GM12878 (cell line): Measurements from ENCODE around the gene WWP2. TPM values are rescaled to one million over a fixed set of nuclear protein-coding genes. Genes with fewer than 3 reads are reported as not detected.
"Not testable (repeated sequence)": the region's sequence is repeated elsewhere in the genome, so short reads cannot be mapped to it uniquely, and the experiment has no call there.

Experiments used
- ATAC-seq: fragments of 200-7000 bp; cut with Tn5 transposase; 3 replicates; pipeline ENCODE4 v1.9.1; 2020; ENCODE audit warnings: mild to moderate bottlenecking, moderate library complexity
- BruUV-seq: library from RNA; stranded (reverse); fragments of 400-500 nt; replicated peaks from 2 replicates; lab custom pipeline; 2021; lab: Mats Ljungman, UMichigan
- CTCF ChIA-PET: fragments of 300-600 bp; sonication (Branson Sonifier 250); formaldehyde crosslinking; extraction: SDS; loops from one replicate; lab custom pipeline; 2021; ENCODE audit warnings: inconsistent platforms; lab: Yijun Ruan, JAX
- POLR2A ChIA-PET: fragments of 350-600 bp; formaldehyde crosslinking; extraction: SDS; loops from one replicate; lab custom pipeline; 2021; ENCODE audit warnings: inconsistent platforms; lab: Charles Lee
- RAD21 ChIA-PET: fragments of 300-600 bp; sonication (Branson Sonifier 250); formaldehyde crosslinking; loops from one replicate; lab custom pipeline; 2023; ENCODE audit warnings: antibody characterized with exemption; ENCODE audit not compliant: unreplicated experiment; lab: Charles Lee
- SMC1A ChIA-PET: fragments of 300-600 bp; sonication (Branson Sonifier 250); formaldehyde crosslinking; loops from one replicate; lab custom pipeline; 2023; ENCODE audit not compliant: unreplicated experiment, uncharacterized antibody; lab: Charles Lee
- DNase-seq: peaks from one replicate; pipeline ENCODE4 v3.0.0-alpha.2; 2011; ENCODE audit warnings: low read depth, low spot score
- FAIRE-seq: peaks from 3 replicates; lab custom pipeline; 2011; peaks lifted over from hg19 to GRCh38; lab: Jason Lieb, UNC
- H2AFZ ChIP-seq: 2 replicates; pipeline ENCODE4 v1.6.0; 2011; ENCODE audit warnings: low read depth, low read length, control low read depth; ENCODE audit not compliant: control insufficient read depth
- H3K27ac ChIP-seq: 2 replicates; pipeline ENCODE4 v1.5.1; 2011; ENCODE audit warnings: control low read depth; ENCODE audit not compliant: control insufficient read depth, insufficient read depth
- H3K27me3 ChIP-seq, 2 experiments: replicated peaks in 1 of 2; 2 replicates each; pipeline versions ENCODE4 v1.6.0 to v1.6.1; 2011; ENCODE audit warnings: low read length in 1 of 2; ENCODE audit not compliant: control insufficient read depth in 2 of 2, insufficient read depth in 2 of 2
- H3K36me3 ChIP-seq, 2 experiments: 2 replicates each; pipeline ENCODE4 v1.5.1; 2011; ENCODE audit warnings: low read length in 1 of 2; ENCODE audit not compliant: control insufficient read depth in 2 of 2, insufficient read depth in 2 of 2
- H3K4me1 ChIP-seq: 2 replicates; pipeline ENCODE4 v1.6.1; 2011; ENCODE audit warnings: mild to moderate bottlenecking, low read length, moderate library complexity, mixed read lengths; ENCODE audit not compliant: control insufficient read depth, insufficient read depth
- H3K4me2 ChIP-seq: 2 replicates; pipeline ENCODE4 v1.6.0; 2011; ENCODE audit warnings: control low read depth; ENCODE audit not compliant: control insufficient read depth, insufficient read depth
- H3K4me3 ChIP-seq: fragments of 200-600 bp; sonication (generic); 2 replicates; pipeline ENCODE4 v1.5.1; 2016
- H3K79me2 ChIP-seq: 2 replicates; pipeline ENCODE4 v1.6.0; 2011; ENCODE audit warnings: low read length; ENCODE audit not compliant: control insufficient read depth, insufficient read depth
- H3K9ac ChIP-seq: 2 replicates; pipeline ENCODE4 v1.8.0; 2011; ENCODE audit warnings: low read length, control low read depth, mixed read lengths; ENCODE audit not compliant: control insufficient read depth, insufficient read depth
- H3K9me3 ChIP-seq: replicated peaks from 3 replicates; pipeline ENCODE4 v1.5.1; 2011; ENCODE audit warnings: mild to moderate bottlenecking, low read length; ENCODE audit not compliant: control insufficient read depth, insufficient read depth
- H4K20me1 ChIP-seq: 2 replicates; pipeline ENCODE4 v1.6.0; 2011; ENCODE audit not compliant: control insufficient read depth, insufficient read depth
- WGBS: methylation state at CpG from one replicate; pipeline ENCODE4 v1.1.6; 2016; ENCODE audit warnings: low lambda C conversion rate; ENCODE audit not compliant: insufficient replicate concordance, insufficient coverage; ENCODE audit errors: missing lambda C conversion rate; 5-methylcytosine and 5-hydroxymethylcytosine counted together
- in situ Hi-C: fragments of 300-500 bp; cut with MboI; formaldehyde crosslinking; loops from 9 replicates; pipeline ENCODE4 v1.14.3; 2018; ENCODE audit warnings: mixed read lengths
- intact Hi-C: fragments of 100-400 bp; cut with micrococcal nuclease; formaldehyde crosslinking; loops from one replicate; pipeline ENCODE4 v1.14.2; 2022; ENCODE audit not compliant: unreplicated experiment
- polyA plus RNA-seq, 11 experiments: library from polyadenylated mRNA; depleted of rRNA in 4 of 11; unstranded in 6 of 11; stranded (reverse) in 5 of 11; fragments of >200 nt; fragmentation: Nextera tagmentation in 4 of 11; fragmentation: Illumina TruSeq in 1 of 11; extraction: Ambion mirVana in 4 of 11; extraction: Trizol in 1 of 11; gene quantifications; 1 replicate in 1 of 11; 2 replicates in 10 of 11; pipeline versions ENCODE4 v1.2.1 to v1.2.3, GENCODE V29; 2011 to 2016; ENCODE audit warnings: inconsistent platforms in 2 of 11, missing spikeins in 2 of 11, low read depth in 1 of 11
- total RNA-seq, 4 experiments: library from RNA; depleted of rRNA in 3 of 4; stranded (reverse); fragments of >200 nt in 3 of 4; fragmentation: Illumina TruSeq in 1 of 4; extraction: Trizol in 1 of 4; gene quantifications; 2 replicates each; pipeline versions ENCODE4 v1.2.1 to v1.2.3, GENCODE V29; 2013 to 2021

The WWP2 gene
- total and polyA plus RNA-seq, 10 of the 15 experiments (the other 5 are each of a cell fraction or from before 2014, with no cell fraction given) = 2.8 to 47.0 (median 23.8) TPM

DNA sequence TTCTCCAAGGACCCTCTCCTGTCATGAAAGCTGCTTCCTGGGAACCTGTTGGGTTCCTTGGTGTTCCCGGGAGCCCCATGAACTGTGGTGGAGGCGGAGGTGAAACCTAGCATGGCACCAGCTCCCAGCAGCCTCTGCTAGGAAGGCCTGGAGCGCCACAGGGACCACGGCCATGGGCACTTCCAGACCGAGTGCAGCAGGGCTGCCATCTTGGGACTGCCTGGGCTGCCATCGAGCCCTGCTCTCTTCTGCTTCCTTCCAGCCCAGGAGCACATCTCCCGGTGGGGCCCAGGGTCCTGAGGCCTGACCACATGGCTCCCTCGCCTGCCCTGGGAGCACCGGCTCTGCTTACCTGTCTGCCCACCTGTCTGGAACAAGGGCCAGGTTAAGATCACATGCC is 201.2 kb downstream of the WWP2 start:
- RAD21 ChIA-PET, FAIRE-seq, H3K36me3 ChIP-seq, H3K4me3 ChIP-seq, CTCF ChIA-PET, in situ Hi-C loops, H3K27ac ChIP-seq, POLR2A ChIA-PET, H3K4me1 ChIP-seq, BruUV-seq, H3K4me2 ChIP-seq, intact Hi-C loops, H2AFZ ChIP-seq, DNase-seq, H3K79me2 ChIP-seq, H3K9me3 ChIP-seq, H3K27me3 ChIP-seq, ATAC-seq, H4K20me1 ChIP-seq, H3K9ac ChIP-seq, SMC1A ChIA-PET: not testable (repeated sequence)
- WGBS = 30% methylated on average over 4 of the region's 9 CpGs

DNA sequence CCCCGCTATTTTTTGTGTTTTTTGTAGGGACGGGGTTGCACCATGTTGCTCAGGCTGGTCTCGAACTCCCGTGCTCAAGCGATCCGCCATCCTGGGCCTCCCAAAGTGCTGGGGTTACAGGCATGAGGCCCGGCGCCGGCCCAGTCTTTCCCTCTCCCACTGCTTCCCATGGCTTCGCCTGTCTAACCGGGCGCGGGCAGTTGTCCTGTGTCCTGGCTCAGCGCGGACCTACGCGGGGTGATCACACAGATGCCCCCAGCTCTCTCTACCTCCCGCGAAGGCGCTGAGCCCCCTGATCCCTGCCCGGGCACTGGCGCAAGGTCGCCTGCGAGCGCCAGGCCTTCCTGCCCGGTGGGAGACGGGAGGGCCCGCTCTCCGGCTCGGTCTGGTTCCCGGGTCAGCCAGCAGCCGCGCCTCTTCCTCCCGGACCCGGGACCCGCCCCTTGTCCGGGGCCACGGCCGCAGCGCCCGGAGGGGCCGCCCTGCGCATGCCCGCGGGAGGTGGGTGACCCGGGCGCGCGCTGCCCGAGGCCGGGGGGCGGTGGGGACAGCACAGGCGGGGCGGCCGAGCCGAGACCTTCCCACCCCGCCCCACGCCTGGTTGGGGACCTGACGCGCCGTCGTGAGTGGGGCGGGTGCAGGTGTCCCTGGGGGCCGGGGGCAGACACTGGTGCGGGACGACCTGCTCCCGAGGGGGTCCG is 203.0 kb downstream of the WWP2 start:
- SMC1A ChIA-PET, intact Hi-C loops, H3K79me2 ChIP-seq, CTCF ChIA-PET, in situ Hi-C loops, H2AFZ ChIP-seq, H3K36me3 ChIP-seq, DNase-seq, H3K27me3 ChIP-seq, H3K4me3 ChIP-seq, H3K4me1 ChIP-seq, RAD21 ChIA-PET, H3K4me2 ChIP-seq, FAIRE-seq, H3K27ac ChIP-seq, H3K9ac ChIP-seq, POLR2A ChIA-PET, H3K9me3 ChIP-seq, H4K20me1 ChIP-seq, BruUV-seq: not testable (repeated sequence)
- ATAC-seq = peak; percentile 67
- 61% methylated on average over 13 of the region's 68 CpGs for WGBS

DNA sequence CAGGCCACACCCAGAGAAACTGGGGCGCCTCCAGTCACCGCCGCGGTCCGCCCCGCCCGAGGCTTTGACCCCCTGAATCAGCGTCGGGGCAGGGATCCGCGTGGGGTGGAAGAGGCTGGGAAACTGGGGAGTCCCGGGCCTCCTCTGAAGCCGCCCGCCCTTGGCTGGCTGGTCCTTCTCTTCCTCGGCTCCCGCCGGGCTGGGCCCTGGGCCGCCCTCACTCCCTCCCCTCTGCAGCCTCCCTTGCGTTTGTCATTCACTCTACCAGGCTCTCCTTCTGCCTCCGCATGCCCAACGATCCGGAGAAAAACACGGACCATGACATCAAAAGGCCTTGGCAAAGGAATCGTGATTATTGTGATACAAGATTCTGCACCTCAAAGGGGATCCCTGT is 203.5 kb downstream of the WWP2 start:
- H3K4me1 ChIP-seq, intact Hi-C loops, in situ Hi-C loops, H2AFZ ChIP-seq, H3K9ac ChIP-seq, CTCF ChIA-PET, H3K4me3 ChIP-seq, H3K9me3 ChIP-seq, POLR2A ChIA-PET, ATAC-seq, RAD21 ChIA-PET, SMC1A ChIA-PET, H3K36me3 ChIP-seq, H3K4me2 ChIP-seq, BruUV-seq, H3K27me3 ChIP-seq, H3K79me2 ChIP-seq, H4K20me1 ChIP-seq, DNase-seq, H3K27ac ChIP-seq, FAIRE-seq: not testable (repeated sequence)
- WGBS = 33% methylated on average over 3 of the region's 24 CpGs

DNA sequence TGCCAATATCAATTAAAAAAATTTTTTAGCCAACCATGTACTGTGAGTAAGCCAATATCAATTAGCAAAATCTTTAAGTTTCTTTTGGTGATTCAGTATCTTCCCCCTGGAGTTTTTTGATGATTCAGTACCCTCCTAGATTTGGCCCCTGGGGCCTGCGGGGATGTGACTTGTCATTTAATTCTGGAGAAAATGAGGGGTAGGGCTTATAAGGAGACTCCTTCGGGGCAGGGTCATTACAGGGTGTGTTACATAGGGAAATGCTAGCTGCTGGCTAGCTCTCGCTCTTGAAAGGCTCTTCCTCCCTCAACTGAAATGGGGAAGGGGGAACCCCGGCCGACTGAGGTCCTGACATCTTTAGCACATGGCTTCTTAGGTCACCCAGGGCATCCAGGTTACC is 205.6 kb downstream of the WWP2 start:
- H3K79me2 ChIP-seq, RAD21 ChIA-PET, H3K27ac ChIP-seq, H2AFZ ChIP-seq, DNase-seq, H3K4me3 ChIP-seq, FAIRE-seq, H3K4me2 ChIP-seq, intact Hi-C loops, CTCF ChIA-PET, H3K36me3 ChIP-seq, POLR2A ChIA-PET, H3K9me3 ChIP-seq, SMC1A ChIA-PET, BruUV-seq, in situ Hi-C loops, H3K9ac ChIP-seq, H4K20me1 ChIP-seq, H3K27me3 ChIP-seq, H3K4me1 ChIP-seq: not testable (repeated sequence)
- no CpG with 5 or more reads among the region's 5 CpGs for WGBS
- peak; percentile 13; the same call in 1 of the 3 replicates for ATAC-seq
